ENCODE data around the gene ERC1. TPM values are rescaled to one million over a fixed set of nuclear protein-coding genes. Genes with fewer than 3 reads are reported as not detected.

ERC1 gene
- total RNA-seq, 1 experiment from 2014 or later = 17.9 TPM

DNA sequence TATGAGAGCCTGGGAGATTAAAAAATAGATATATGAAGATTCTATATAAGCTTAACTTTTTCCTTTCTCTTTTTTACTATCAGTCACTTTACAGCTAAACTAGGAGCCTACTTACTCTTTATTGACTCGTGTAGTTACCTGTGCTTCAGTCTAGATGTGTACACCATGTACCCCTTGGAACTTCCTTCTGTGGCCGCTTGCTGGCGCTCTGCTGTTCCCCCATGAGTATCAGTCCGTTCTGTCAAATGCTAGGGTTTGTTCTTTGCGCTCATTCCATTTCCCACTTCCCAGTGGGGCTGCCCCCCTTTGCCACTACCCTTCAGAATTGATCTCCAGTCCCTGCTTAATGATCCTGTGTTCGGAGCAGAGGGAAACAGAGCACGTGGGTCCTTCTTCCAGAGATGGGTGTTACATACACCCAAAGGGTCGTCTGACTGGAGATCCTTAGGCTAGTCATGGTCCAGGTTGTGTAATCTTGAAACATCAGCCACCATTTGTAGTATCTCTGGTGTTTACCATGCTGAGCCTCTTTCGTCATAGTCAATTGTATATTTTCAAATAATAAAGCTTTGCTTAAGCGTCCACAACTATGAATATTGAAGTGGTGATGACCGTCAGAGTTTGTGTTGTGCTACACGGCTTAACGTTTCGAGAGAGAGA, 443.4 kb downstream of the ERC1 start:
- no peak for DNase-seq (ENCODE audit: low read depth)

DNA sequence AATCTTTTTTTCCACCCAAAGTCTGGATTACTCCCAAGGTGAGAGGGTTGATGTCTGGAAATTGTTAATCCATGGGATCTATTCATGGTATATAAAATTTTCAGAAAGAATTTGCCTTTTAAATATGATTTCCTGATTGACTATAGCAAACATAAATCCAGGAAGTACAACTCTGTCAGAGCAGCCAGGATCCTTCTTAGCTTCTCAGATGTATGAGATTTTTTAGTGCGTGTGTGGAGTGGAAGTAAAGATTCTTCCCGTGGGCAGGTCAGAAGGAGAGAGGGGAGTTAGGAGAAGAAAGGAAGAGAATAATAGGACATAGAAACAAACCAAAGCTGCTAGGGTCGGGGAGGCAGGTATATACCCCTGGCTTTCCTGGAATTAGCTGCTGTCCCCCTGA, 444.0 kb downstream of the ERC1 start:
- no peak for DNase-seq (ENCODE audit: low read depth)

DNA sequence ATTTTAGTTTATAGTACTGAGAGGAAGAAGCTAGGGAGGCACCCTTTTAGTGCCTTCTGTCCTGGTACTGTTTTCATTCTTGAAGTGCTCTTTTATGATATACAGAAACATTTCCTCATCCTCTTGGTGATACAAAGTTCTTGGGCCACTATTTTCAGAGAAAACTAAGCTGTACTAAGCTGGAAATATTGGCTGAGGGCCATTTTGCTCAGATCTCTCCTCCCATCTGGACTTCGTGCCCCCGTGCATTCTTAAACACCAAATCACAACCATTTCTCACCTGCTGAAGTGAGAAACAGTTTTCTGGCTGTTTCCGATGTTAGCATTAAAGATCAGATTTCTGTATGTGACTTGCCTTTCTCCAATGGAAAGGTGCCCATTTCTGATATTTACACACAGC, 444.4 kb downstream of the ERC1 start:
- no peak for DNase-seq (ENCODE audit: low read depth)

DNA sequence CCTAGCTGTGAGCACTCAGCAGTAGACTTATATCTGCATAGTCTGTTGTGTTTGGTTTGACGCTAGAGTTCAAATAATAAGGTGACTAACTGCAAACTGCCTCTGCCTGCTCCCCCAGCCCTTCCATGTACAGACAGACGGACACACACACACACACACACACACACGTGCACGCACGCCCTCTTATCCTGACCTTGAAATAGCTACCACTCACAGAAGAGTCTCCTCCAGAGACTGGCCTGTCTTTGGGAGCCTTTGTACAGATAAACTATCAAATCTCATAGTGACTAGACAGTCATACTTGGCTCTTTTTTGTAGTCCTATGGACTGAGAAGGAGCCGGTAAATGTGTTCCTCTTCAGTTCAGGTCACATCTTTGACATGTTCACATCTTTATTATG, 445.0 kb downstream of the ERC1 start:
- no peak for DNase-seq (ENCODE audit: low read depth)

DNA sequence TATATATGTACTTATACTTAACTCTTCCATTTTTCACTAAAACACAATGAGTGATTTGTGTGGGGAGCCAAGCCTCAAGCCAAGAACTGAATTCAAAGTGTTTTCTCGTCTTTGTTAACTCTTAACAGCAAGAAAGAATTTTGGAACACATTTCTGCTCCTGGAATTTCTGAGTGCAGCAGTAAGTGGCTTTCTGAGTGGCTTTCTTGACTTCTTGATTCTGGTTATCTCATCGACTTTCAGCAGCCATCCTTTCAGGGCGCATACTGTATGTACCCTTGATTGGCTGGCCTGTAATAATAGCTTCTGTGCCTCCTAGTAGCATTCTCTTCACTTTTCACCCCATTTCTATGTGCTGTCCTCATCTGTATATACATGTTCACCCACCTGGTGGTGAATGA, 446.0 kb downstream of the ERC1 start:
- DNase-seq (ENCODE audit: low read depth) = no peak

DNA sequence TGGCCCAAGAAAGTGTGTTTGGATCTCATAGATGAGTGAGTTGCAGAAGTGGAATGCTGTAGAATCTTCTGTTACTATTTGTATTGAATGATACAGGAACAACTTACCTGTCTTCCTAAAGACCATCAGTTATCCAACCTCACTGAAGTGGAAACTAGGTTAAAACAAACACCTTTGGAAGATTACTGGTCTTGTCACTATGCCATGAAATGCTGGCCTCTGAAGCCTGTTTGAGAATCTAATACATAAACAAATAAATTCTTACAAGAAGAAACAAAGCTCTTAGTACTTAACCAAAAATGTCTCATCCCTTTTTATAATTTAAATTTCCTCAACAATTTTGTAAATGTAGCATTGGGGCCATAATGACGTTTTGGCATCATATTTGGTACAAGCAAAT, 448.2 kb downstream of the ERC1 start:
- no peak for DNase-seq (ENCODE audit: low read depth)

DNA sequence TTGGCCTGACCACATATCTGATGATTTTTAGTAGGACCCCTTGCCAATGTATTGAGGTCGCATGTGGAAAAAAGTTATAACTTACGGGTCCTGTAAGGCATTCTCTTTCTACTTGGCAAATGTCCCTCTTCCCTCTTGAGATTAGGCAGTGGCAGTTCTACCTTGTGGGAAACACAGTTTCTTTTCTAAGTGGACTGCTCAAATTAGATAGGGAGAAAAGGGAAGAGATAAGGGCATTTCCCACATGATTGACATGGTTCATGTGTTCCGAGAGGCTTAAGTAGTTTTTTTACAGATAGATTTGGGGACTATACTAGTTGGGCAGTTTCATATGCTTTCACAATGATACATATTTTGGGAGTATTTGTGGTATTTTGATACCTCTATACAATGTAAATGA, 448.7 kb downstream of the ERC1 start:
- DNase-seq (ENCODE audit: low read depth) = no peak

DNA sequence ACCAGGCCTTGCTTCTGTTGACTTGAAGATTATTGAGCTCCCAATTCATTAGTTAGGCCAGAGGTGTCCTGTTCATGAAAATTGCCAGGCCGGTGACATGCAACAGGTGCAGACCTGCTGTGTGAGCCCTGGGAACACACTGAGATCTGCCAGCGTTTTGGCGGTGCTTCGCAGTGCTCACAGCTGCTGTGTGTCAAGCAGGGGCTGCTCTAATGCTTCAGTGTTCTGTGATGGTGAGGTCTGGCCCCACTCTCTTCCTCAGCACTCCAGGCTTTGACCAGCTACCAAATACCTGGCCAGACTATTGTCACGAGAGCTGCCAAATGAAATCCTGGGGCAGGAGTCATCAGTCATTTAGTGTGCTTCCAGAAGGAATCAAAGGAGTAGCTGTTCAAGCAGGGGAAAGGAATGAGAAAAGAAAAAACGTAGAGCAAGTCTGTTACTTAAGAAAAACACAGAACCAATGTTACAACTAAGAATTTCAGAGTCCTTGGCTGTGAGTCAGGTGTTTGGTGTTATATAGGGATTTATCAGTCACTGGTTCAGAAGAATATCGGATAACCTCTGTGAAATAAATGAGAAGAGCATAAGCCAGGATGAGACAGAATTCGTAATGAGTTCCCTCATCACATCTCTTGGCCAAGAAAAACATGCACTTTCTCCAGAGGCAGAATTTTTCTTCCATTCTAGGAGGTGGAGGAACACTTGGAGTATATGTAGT, 452.6 kb downstream of the ERC1 start:
- DNase-seq (ENCODE audit: low read depth) = peak; percentile 75

DNA sequence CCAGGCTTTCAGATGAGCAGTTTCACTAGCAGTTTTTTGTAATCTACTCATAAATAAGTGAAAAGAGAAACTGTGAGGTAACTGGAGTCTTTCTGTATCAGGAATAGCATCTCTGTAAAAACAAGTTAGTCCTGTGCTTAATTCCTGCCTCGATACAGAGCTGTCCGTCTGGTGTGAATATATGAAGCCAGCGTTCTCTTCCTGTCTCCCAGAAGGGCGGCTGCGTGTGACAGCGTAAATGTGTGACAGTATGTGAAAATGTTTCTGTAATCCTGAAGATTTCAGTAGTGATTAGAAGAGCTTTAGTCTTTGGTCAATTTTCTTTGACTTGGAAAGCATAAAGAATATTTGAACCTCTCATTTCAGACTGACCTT, 453.1 kb downstream of the ERC1 start:
- no peak for DNase-seq (ENCODE audit: low read depth)

DNA sequence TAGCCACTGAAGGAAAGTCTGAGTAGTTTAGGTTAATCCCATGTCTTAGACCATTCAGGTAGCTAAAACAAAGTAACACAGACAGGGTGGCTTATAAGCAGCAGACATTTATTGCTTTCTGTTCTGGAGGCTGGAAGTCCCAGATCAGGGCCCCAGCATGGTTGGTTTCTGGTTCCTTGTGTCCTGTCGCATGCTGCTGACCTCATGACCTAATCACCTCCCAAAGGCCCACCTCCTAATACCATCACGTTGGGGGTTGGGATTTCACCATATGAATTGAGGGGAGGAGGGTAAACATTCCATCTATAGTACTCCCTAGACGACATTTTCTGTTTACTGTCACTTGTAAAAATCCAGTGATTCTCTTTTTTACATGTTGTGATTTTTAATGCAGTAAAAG, 454.8 kb downstream of the ERC1 start:
- DNase-seq (ENCODE audit: low read depth) = no peak

DNA sequence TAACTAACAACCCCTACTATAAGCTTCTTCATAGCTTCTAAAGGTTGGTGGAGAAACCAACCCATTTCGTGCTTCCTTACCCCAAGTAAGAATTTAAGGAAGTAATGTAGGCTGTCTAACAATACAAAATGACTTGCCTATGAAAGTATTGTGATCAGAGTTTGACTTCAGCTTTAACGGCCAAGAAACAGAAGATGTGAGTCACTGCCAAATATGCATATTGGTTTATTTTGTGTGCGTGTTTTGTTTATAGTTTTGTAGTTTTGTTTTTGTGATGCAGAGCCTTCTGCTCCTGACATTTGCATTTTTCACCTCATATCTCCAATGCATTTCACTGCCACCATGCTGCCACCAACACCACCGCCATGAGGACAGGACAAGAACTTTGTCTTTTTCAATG, 457.3 kb downstream of the ERC1 start:
- DNase-seq (ENCODE audit: low read depth) = no peak

DNA sequence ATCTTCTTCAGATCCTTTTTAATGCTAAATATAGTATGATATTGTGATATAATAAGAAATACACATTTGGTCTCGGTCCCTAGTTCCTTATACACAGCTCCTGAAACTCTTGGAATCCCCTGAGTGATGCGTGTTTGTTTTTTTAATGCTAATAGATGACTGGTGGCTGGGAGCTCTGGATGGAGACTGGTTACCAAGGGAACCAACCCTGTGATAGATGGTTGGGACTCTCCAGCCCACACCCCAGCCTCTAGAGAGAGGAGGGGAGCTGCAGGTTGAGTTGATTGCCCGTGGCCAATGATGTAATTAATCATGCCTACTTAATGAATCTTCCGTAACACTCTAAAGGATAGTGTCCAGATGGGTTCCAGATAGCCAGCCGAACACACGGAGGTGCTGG, 462.8 kb downstream of the ERC1 start:
- no peak for DNase-seq (ENCODE audit: low read depth)

DNA sequence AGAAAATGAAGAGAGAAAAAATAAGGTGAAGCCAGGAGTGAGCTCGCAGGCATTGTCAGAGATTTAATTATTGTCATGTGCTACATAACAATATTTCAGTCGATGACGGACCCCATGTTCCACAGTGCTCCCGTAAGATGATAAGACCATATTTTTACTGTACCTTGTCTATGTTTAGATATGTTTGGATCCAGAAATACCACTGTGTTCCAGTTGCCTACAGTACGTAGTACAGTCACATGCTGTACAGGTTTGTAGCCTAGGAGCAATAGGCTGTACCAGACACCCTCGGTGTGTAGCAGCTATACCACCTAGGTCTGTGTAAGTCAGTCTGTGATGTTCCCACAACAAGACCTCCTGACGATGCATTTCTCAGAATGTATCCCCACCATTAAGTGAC, 465.9 kb downstream of the ERC1 start:
- DNase-seq (ENCODE audit: low read depth) = no peak

DNA sequence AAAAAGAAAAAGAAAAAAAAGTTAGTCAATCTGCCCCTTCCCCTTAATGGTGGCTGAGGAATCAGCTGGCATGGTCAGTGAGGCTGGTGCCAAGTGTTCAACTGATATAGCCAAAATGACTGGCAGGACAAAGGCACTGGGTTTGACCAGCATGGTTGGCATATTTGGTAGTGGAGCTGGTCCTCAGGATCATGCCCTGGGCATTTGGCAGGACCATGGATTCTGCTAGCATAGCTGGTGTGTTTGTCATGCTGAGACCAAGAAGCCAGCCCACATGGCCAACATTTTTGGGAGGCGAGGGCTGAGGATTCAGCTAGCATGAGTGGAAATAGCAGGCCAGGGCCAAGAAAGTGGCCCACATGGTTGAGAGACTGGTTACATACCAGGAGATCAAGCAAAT, 466.9 kb downstream of the ERC1 start:
- DNase-seq (ENCODE audit: low read depth) = peak; percentile 56

DNA sequence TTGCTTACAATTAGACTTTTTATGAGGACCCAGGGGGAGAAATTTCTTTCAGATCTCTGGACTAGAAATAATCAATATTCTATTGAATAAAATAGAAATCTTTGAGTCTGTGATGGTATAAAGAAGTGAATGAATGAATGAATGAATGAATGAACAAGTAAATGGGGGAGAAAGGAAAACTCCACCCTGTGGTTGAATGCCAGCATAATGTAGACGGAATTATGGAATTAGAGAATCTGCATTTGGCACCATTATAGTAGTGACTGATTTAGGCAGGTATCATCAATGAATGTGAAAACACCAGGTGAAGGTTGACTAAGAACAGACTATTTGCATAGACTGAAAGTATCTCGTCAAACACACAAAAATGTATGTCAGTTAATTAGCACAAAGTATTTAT, 468.3 kb downstream of the ERC1 start:
- DNase-seq (ENCODE audit: low read depth) = no peak

DNA sequence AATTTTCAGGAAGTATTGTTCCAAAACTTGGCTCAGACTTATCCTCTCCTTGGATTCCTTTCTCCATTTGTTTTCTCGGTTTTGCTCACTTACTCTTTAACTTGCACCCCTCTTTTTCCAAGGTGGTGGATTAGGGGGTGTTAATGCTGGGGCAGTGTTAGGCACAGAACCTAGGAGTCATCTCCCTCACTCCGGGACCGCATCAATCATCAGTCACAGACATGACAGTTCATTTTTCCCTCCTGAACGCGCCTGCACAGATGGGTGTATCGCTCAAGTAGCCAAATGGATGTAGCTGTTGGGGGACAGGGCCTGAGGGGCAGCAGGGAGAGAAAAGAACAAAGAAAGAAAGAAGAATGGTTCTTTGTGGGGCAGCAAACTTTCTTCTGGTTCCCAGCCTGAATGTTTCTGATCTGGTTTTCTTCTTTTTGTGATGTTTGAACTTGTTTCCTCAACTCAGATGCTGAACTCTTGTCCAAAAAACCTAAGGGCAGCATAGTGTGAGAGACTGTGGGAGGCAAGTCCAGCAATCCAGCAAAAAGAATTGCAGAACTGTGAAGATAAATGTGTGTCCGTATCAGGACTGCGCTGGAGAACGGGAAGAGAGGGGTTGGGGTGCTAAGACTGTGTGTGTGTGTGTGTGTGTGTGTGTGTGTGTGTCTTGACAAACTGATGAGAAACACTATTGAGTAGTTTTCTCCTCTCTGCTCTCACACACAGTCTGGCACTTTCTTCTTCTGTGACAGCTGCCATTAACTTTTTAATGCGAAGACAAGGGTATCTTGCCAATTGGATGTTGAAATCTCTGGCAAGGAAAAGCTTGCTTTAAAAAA, 472.3 kb downstream of the ERC1 start:
- DNase-seq (ENCODE audit: low read depth) = no peak

DNA sequence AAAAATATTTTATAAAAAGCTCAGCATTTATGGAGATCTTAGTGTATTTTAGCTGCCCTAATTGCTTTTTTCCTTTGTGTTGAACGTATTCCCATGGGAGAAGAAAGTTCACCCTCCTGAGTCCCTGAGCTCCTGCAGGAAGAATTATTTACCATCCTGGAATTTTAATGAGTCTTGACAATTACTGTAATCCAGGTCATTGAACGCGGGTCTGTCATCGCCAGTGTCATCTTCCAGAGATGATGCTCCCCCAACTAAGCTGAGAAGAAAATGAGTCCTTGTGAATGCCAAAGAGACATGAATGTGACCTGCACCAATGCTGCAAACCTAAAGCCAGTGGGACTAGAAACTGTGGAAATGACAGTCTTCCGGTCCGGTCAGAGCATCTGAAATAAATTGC, 473.9 kb downstream of the ERC1 start:
- DNase-seq (ENCODE audit: low read depth) = no peak

DNA sequence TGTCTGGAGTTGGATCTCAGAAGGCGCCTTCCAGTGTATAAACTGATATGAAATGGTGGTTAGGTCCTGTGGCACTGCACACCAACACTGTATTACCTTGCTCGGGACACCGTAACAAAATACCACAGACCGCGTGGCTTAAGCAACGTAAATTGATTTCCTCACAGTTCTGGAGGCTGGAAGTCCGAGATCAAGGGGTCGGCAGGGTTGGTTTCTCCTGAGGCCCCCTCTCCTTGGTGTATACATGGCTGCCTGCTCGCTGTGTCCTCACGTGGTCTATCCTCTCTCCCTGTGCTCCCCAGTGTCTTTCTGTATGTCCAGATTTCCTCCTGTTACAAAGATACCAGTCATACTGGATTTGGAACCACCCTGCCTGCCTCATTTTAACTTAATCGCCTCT, 475.0 kb downstream of the ERC1 start:
- no peak for DNase-seq (ENCODE audit: low read depth)

DNA sequence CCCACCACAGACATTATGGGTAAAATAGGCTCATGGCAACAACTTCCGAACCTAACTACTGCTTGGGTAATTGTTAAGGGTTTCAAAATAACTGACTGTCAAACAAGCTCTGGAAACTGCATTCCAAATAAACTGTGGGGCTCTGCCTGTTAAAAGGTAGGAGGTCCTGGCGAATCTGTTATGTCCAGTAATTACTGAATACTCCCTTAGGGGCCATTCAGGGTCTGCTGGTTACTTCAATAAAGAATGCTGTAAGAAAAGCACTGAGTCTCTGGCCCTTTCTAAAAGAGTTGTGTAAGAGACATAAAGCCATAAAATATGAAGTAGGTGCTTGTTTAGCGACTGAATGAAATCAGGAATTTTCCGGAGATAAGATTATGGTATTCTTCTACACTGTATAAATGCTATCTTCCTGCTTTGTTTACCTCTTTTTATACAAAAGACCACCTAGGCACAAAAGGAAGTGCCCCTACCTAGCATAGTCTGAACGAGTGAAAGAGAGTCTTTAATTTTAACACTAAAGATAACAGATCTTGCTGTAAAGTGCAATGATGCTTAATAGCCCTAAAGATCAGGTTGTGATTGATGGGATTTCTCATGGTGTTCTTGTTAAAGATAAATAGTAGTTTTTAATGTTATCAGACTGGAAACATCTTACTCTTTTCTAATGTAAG, 475.6 kb downstream of the ERC1 start:
- DNase-seq (ENCODE audit: low read depth) = no peak

DNA sequence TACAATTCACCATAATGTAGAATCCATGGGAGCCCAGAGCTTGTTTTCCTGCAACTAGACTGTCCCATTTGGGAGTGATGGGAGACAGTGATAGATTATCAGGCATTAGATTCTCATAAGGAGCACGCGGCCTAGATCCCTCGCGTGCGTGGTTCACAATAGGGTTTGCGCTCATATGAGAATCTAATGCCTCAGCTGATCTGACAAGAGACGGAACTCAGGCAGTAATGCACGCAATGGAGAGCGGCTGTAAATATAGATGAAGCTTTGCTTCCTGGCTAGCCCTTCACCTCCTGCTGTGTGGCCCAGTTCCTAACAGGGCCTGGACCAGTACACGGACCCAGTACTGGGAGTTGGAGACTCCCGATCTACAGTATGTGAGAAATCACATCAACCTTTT, 476.7 kb downstream of the ERC1 start:
- DNase-seq (ENCODE audit: low read depth) = no peak

DNA sequence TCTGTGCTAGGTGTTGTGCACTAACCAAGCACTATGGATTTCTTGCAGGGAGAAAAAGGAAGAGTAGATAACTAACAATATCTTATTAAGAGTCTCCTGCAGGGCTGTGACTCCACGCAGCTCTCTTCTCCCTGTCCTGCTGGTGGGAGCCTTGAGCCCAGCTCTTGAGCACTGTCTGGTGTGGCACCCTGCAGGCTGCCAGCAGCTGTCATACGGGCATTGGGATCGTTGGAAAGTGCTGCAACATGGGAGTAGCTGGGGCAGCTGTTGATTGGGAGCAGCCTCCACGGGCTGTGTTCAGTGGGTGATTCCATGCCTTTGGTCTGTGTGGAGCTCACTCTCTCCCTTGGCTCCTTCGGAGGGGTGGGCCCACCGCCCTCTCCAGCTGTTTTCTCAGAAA, 478.0 kb downstream of the ERC1 start:
- DNase-seq (ENCODE audit: low read depth) = no peak

DNA sequence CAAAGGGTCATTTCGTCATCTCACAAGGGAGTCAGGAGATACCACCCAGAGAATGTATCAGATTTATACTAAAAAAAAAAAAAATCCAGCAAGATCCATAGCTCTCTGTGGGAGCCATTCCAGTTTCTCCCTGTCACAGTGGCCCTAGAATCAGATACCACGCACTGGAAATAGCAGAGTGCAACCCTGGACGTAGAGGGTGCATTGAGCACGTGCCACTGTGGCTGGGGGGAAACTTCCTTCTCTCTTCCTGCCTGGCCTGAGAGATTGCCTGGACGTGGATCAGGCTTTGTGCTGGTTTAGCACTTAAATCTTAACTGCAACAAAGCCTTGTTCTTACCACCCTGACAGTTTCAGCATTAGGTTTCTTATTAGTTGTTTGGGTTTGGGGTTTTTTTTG, 479.0 kb downstream of the ERC1 start:
- DNase-seq (ENCODE audit: low read depth) = no peak

All from HT1080 (cell line).